ENCODE data around the gene OPRM1.
A peak's percentile ranks its signal among the peaks of the same experiment; 100 is the strongest.
"Not testable (repeated sequence)": the region's sequence is repeated elsewhere in the genome, so short reads cannot be mapped to it uniquely, and the experiment has no call there.

The OPRM1 gene

DNA sequence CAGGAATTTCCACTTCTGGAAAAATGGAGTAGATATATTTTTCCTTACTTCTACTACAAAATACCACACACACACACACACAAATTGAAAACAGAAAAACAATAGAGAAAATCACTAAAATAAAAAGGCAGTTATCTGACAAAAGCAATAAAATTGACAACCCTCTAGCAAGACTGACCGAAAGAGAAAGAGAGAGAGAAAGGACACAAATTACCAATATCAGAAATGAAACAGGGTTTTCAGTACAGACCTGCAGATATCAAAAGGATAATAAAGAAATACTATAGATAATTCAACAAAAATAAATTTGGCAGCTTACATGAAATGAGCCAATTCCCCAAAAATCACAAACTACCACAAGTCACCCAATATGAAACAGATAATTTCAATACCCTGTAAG lies 104.7 kb downstream of the OPRM1 start:
- DNase-seq (ENCODE audit: low read depth): no peak

DNA sequence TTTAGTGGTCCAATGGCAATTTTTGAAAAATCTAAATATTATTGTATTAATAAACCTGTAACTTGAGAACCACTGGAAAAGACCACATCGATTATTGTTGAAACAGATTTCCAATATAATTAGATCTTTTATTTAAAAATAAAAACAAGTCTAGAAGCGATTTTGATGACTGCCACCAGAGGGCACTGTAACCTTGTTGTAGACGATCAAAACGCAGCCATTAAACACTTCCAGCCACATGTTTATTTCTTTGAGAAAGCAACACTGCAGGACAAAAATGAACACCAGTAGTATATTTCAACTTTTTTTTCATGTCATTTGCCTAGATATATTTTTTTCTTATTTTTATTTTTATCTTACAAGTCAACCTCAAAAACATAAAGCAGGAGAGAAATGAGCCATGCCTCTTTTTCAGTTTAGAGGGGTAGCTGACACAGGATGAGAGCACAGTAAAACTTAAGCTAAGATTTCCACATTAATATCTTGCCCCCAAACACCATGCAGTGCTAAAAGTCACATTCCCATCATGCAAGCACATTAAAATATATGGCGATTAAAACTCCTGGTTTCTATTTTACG lies 115.4 kb downstream of the OPRM1 start:
- DNase-seq (ENCODE audit: low read depth): peak; percentile 45

DNA sequence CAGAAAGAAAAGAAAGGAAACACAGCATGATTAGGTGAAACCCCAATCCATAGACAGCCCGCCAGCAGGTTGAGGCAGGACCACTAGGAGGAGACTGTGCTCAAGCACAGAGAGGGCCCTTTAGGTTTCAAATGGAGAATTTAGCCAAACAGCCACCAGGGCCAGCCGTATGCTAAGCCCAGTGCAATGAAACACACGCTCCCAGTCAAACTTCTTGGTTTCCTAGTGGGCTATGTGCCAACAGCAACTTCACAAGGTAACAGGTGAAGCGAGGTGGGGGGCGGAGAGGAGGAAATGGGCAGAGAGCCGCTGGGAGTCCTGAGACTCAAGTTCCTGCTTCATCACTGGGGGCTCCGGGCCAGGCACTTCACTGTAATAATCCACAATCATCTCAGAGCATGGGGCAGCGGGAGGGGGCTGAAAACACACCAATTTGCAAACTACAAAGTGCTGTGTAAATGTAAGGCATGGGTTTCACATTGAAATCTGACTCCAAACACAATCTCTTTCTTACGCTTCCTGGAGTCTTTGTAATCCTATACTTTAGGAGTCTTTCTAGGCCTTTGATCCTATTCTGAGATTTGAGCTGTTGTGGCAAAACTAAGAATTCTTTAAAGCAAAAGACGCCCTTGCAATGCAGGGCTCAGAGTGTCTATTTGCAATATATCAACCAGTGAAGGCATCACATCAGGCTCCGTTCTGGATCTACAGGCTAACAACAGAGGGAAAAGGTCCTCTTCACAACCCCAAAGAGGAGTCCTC lies 117.3 kb downstream of the OPRM1 start:
- peak; percentile 39 for DNase-seq (ENCODE audit: low read depth)

DNA sequence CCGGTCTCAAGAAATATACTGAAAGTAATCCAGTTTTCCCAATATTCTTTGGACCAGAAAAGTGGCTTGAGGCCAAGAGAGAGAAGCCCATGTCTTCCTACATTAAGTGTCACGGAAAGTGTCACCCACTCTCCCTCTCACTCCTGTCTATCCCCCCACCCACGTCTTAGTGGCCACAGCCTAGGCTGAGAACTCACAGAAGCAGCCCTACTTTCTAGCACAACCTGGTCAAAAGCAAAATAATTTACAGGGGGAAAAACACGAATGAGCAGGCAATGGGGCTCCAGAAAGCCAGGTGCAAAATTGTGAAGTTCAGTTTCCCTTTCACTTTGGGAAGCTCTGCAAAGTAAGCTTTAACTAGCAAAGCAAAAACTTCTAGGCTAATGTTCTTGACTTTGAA lies 118.0 kb downstream of the OPRM1 start:
- peak; percentile 9 for DNase-seq (ENCODE audit: low read depth)

DNA sequence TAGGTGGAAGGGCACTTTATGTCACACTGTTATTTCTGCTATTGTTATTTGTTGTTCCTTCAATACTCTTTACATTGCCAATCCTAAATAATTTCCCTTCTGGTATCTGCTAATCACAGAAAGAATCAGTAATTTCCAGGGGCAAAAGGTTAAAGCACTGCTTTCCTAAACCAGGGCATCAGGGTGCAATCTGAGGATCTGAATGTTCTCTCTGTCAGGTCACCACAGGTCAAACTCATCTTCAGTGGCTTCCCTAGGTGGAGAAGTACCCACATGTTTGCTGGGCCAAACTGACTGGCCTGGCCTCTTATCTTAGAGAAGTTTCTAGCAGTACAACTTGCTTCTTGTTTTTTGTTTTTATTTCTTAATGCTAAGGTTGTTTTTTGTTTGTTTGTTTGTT lies 118.7 kb downstream of the OPRM1 start:
- no peak for DNase-seq (ENCODE audit: low read depth)

DNA sequence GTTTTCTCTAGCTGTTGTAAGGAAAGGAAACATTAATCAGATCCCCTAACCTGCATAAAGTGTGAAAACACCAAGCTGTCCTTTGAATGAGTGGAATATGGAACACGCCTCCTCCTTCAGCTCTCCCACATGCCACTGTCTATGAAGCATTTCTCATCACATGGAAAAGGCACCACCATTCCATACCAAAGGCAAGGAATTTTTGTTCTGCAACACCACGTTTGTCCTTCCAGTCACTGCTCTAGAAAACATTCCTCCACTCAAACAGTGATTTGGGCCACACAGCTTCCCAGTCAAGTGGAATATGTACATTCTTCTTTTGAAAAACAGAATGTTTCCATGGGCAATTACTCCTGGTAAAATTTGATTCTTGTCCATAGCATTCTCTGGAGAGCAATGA lies 120.1 kb downstream of the OPRM1 start:
- no peak for DNase-seq (ENCODE audit: low read depth)

DNA sequence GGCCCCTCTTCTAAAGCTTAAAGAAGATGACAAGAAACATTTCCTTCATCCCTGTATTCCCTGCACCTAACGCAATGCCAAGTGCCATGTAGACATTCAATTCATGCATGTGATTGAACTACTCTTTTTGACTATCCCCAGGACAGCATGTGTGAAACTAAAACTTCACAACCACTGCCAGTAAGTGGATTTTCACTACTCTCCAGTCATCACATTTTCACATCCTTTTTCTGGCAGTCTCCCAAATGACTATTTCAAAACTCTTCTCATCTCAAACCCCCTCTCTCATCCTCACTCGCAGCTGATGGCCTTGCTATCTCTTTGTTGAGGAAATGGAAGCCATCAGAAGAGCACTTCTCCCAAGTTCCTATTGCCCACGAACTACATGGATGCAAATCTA lies 122.6 kb downstream of the OPRM1 start:
- no peak for DNase-seq (ENCODE audit: low read depth)

DNA sequence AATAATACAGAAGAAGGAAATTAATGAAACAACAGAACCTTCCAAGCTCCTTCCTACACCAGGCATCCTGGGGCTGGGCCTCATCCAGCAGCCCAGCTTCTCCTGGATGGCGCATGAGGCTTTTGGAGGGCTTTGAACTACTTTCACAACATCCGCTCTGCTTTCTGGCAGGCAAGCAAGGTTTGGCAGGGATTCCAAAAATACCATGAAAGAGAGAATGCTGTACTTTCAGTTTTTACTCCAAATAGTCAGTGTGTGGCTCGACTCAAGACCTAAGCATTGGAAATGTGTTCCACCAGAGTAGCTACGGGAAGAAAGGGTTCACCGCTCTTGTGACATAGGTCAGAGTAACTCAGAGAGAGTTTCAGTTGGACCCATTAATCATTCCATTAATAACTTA lies 125.4 kb downstream of the OPRM1 start:
- DNase-seq (ENCODE audit: low read depth): no peak

DNA sequence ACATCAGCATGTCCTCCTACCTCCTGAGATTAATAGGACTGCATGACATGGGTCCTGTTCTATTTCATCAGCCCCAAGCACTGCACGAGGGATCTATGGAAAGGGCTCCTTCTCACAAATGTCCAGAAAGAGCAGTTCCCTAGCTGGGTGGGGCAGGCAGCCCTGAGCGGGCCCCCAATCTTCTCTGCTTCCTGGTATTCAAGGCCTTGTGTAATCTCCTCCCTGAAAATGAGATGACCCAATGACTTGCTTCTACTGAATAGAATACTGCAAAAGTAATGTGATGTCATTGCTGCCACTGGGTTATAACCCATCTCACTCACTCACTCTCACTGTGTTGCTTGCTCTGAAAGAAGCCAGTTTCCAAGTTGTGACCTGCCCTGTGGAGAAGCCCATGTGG lies 126.4 kb downstream of the OPRM1 start:
- no peak for DNase-seq (ENCODE audit: low read depth)

DNA sequence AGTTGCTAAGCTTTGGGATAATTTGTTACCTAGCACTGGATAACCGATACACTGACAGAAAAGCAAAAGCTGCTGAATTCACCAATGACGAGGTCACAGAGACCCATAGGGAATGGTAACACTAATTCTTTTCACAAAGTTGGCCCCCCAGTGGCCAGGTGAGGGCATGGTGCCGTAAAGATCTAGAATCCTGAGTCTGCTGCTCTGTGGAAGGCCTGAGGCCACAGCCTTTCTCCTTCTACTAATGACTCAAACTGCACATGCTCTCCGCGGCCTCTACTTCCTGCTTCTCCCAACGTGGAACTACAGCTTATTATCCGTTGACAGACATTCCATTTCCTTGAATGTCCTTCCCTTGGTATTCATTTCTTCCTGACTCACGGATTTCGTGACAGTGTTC lies 127.1 kb downstream of the OPRM1 start:
- DNase-seq (ENCODE audit: low read depth): no peak

DNA sequence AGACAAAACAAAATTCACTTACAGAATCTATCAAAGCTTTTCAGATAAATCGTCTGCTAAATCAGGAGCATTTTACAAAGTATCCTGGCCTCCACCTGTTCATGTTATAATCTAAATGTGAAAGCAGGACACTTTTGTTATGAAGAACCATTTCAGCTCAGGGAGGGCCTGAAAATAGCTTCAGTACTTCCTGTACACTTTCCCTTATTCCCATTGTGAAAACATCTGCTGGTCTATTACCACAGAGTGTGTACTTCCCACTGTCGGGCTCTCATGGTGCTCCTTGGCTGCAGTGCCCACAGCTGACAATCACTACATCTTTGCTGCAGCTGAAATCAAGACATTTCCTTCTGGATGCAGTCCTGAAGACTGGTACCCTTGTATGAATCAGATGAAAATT lies 128.1 kb downstream of the OPRM1 start:
- DNase-seq (ENCODE audit: low read depth): no peak

DNA sequence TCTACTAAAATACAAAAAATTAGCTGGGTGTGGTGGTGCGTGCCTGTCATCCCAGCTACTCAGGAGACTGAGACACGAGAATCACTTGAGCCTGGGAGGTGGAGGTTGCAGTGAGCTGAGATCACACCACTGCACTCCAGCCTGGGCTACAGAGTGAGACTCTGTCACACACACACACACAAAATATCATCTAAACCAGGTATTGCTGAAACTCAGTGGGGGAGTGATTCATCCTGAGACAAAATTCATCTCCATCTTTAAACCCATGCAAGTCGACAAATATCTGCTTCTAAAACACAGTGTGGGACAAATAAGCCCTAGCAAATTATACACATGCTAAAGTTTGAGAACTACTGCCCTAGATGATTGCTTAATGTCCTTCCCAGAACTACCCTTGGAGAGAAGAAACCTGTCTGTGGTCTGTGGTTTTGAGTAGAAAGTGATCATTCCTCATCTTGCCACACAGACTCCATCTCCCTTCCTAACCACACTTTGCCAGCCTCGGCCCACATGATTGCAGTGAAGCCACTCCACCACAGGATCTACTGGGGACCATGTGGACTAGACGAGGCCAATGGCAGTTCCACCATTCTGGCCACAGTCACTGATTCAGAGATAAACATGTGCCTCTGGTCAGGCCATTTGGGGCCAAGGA lies 130.3 kb downstream of the OPRM1 start:
- DNase-seq (ENCODE audit: low read depth): no peak

DNA sequence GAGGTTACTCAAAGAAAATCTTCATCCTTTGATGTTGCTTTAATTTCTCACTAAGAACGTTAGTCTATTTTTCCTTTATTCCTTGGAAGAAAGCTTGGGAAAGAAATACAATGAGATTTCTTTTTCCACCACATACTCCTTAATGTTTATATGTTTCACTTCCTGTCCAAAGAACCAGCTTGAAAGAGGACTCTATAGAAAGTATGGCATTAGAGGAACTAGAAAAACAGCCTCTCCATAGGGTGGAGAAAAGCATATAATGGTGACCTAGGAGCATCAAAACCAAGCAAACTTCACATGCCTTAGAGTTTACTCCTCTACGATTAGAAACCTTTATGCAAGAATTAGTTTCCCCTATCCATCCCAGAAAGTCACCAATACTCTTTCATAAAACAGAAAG lies 131.1 kb downstream of the OPRM1 start:
- DNase-seq (ENCODE audit: low read depth): no peak

DNA sequence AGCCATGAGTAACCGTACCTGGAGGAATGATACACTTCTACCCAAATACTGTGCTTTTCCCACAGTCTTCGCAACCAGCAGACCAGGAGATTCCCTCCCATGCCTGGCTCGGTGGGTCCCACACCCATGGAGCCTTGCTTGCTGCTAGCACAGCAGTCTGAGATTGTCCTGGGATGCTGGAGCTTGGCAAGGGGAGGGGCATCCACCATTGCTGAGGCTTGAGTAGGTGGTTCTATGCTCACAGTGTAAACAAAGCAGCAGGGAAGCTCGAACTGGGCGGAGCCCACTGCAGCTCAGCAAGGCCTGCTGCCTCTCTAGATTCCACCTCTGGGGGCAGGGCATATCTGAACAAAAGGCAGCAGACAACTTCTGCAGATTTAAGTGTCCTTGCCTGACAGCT lies 133.4 kb downstream of the OPRM1 start:
- not testable (repeated sequence) for DNase-seq (ENCODE audit: low read depth)

DNA sequence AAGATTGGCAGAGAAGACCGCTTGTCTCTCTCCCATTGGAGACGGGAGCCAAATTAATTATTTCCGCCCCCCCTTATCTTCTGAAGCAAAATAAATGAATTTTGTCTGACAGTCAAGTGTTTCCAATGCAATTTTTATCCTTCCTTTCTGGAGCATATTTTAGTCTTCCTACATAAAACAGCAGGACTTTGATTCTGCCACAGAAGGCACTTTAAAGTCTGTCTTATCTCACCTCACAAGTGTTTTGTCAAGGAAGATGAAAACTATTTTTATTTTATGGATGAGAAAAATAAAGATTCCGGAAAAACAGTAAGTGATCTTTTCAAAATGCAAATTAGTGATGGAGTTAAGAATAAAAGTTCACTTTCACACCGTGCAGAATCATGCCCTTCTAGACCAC lies 140.4 kb downstream of the OPRM1 start:
- no peak for DNase-seq (ENCODE audit: low read depth)

DNA sequence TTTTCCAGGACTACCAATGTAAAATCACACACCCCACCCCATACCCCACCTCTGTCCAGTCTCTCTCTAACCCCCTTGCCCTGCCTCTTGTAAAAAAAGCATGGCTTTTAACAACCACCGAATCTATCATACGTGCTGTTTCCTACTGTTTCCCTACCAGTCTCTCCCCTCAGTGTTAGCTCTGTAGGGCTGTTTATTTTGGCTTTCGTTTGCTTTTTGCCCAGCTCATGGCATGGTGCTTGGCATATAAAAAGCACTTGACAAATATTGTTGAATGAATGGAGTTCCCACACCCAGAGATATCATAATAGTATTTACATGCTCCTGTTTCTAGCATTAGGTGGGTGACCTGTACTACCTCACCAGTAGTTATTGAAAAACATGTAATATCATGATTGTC lies 148.2 kb downstream of the OPRM1 start:
- DNase-seq (ENCODE audit: low read depth): no peak

DNA sequence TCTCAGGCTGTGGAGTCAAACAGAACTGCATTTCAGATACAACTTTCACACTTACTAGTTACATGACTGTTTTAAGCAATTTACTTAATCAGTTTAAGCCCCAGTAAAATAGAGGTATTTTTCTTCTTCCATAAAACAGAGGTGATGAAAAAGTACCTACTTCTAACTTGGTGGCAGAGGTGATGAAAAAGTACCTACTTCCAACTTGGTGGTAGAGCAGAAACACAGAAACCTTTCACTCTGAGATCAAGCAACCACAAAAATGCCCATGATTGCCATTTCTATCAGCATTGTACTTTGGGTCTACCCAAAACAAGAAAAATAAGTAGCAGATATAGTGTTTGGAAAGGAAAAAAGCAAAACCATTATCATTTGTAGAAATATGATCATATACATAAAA lies 148.7 kb downstream of the OPRM1 start:
- no peak for DNase-seq (ENCODE audit: low read depth)

DNA sequence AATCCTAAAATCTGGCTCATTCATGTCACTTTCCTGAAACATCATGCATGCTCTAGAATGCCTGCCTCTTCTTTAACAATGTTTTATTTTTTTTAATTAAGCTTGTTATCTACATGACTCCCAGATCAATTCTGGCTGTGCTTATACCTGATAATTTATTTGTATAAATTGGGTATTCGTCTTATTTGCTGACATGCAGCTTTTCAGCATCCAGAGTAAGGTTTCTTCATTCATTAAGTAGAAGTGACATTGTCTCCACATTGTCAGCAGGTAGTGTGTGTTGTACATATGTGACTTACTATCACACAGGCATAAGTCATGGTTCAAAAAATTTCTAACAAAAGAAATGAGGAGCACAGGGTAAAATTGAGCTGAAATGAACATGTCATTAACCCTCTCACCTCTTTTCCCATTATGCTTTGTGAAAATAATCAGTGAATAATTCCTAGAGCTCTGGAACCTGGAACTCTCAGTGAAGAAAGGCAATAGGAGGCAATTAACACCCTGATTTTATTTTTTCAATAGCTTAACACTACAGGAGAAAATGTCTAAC lies 157.4 kb downstream of the OPRM1 start:
- DNase-seq (ENCODE audit: low read depth): no peak

DNA sequence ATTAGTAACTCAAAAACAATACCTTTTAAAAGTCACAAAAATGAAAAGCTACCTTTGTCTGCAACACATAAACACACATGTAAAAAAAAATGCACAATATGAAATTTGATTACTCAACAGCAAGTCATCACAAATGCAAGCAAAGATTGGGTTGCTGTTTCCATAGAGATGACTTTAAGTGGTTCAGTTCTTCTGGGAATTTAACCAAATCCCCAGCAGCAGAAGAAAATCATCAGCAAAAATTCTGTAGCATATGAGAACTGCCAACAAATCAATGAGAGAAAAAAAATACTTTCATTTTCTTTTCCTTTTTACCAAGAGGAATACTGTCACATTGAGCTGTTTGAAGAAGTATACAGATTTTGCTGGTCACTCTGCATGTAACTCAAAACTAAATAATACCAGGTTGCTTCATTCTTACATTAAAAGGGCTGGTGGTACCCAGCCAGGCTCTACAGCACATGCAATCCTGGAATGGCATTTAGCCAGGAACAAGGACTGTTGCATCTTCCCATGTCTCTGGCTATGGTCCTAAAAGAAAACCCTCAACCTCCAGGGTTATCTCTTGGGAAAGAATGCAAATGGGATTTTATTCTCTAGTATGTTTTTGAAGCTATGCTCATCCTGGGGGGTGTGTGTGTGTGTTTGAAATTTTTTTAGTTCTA lies 158.3 kb downstream of the OPRM1 start:
- DNase-seq (ENCODE audit: low read depth): no peak

DNA sequence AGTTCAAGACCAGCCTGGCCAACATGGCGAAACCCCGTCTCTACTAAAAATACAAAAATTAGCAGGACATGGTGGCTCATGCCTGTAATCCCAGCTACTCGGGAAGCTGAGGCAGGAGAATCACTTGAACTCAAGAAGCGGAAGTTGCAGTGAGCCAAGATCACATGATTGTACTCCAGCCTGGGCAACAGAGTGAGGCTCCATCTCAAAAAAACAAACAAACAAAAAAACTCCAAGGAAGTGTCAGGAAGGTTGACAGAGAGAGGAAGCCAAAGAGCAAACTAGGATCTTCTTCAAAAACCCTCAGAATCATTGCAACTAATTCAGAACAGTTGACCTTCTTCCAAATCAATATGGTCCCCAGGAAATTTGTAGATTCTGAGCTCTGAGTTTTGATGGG lies 162.6 kb downstream of the OPRM1 start:
- not testable (repeated sequence) for DNase-seq (ENCODE audit: low read depth)

DNA sequence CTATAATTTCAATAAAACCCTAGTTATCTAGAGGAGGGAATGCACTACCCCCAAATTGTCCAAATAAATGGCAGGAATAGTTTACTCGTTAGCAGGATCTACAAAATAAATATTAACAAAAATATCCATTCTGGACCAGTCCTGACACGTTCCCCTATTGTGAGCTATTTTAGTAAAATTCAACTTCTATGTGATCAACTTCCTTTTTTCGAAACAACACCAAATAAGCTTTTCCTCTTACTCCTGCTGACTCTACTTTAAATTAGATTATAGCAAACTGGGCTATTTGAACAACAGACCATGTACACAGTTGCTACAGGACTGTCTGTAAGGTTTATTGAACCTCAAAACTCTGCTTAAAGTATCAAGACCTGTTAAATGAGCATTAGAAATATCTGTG lies 163.3 kb downstream of the OPRM1 start:
- no peak for DNase-seq (ENCODE audit: low read depth)

DNA sequence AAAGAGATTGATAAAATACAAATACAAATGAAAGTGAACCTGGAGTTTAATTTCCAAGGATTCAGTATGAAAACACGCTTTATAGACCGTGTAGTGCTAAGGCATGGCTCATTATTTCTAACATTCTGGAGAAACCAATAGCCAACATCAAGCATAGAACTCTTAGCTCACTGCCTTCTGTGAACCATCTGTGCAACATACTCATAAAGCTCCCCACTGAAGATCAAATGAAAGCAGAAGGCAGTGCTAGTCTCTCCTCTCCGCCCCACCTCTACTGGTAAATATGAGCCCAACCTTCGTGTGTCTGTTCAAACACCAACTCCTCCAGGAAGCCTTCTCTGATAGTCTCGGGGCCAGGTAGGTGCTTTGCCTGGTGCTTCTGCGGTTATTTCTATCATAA lies 163.9 kb downstream of the OPRM1 start:
- no peak for DNase-seq (ENCODE audit: low read depth)

DNA sequence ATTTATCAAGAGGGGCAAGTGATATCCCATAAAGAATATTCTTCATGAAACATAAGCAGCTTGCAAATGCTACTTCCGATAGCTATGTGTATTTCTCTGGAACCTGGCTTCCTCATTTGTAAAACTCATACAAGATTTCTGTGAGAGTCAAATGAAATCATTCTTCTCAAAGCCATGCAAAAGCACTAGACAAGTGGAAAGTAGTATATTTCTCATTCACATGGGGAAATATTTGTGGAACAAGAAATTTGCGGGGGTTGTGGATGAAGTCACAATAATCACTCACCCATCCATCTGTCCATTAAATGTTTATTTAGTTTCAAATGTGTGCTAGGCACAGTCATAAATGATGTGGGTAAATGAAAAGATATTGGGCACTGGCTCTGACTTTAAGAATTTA lies 167.1 kb downstream of the OPRM1 start:
- no peak for DNase-seq (ENCODE audit: low read depth)

All from activated T-helper 9 cell treated with anti-CD3 and anti-CD28 coated beads, Interleukin-2, amount 50 U/mL, for 16 hours (primary cell).